ENCODE data around the gene DYNC1LI1.

DYNC1LI1 gene

GRCh38 chr3:32487781-32488473, 82.7 kb downstream of the DYNC1LI1 start:
- DNase-seq: no peak

- DNase-seq: no peak
These were observed 86.2 kb downstream of the DYNC1LI1 start for GRCh38 chr3:32484436-32484835.

DNA sequence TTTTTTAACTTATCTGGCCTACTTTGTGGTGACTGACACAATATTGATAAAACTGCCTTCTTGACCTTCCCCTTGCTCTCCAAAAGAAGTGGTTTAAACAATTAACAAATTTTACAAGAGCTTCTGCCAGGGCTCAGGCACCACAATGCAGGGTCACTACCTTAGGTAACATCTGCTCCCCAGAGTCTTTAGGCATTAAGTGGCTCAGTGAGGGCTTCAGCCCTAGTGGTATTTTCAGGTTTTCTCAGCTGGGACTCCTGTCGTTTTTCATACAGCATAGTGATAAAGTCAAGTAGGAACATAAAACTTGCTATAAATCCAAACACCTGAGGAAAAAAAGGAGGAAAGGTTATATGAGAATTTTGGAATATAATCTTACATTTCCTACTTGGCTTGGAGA, 86.9 kb downstream of the DYNC1LI1 start:
- no peak for DNase-seq

DNA sequence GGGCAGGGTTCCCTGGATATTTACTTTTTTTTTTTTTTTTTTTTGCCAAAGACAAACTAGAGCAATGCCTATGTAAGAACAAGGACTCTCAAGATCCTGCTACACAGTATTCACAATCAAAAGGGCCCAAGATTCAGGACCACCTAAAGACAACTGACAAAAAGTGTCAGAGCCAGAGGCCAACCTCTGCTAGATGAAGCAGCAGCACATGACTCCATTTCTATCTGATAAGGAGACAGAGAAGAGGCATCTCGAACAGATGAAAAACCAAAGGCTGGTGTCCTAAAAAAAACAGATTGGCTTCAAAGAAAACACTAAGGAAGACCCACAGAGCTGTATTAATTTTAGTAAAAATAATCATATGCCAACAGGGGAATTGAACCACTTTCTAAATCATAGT, 88.0 kb downstream of the DYNC1LI1 start:
- no peak for DNase-seq

- DNase-seq: peak in 1 of 2 experiments; percentile 14
These were observed 88.6 kb downstream of the DYNC1LI1 start for GRCh38 chr3:32481791-32482631.

DNA sequence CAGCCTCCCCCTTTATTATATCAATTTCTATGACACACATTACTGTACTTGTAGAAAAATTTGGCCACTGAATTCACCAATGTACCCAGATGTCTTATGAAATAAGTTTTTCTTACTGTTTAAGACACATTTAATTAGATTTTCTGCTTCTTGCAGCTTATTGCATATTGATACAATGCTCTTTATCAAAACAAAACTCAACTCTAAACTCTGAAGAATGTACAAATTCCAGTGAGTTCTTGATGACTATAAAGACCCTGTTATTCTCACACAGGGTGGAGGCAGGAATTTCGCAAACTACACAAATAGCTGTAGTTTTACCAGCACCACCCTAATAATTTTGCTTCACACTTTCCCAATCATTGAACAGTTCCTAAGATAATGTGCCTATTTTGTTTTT, 90.1 kb downstream of the DYNC1LI1 start:
- no peak for DNase-seq
